Calu3 (cell line): ENCODE data around the gene CCDC171. TPM values are rescaled to one million over a fixed set of nuclear protein-coding genes. Genes with fewer than 3 reads are reported as not detected.
"Not testable (repeated sequence)": the region's sequence is repeated elsewhere in the genome, so short reads cannot be mapped to it uniquely, and the experiment has no call there.

Source experiments
- BruUV-seq: library from RNA; stranded (reverse); fragments of 400-500 nt; replicated peaks from 2 replicates; lab custom pipeline; 2021; lab: Mats Ljungman, UMichigan
- CTCF ChIA-PET: fragments of 300-600 bp; sonication (Branson Sonifier 250); formaldehyde crosslinking; loops from one replicate; lab custom pipeline; 2022; ENCODE audit warnings: antibody characterized with exemption; lab: Charles Lee
- DNase-seq: peaks from one replicate; pipeline ENCODE4 v3.0.0; 2022
- H3K27ac Mint-ChIP-seq: one replicate; pipeline ENCODE4 v1.8.0; 2022; ENCODE audit warnings: mixed read lengths; ENCODE audit not compliant: unreplicated experiment
- H3K27me3 Mint-ChIP-seq: one replicate; pipeline ENCODE4 v1.8.0; 2022; ENCODE audit warnings: mixed read lengths; ENCODE audit not compliant: unreplicated experiment
- H3K36me3 Mint-ChIP-seq: one replicate; pipeline ENCODE4 v1.8.0; 2022; ENCODE audit warnings: mild to moderate bottlenecking, moderate library complexity, mixed read lengths; ENCODE audit not compliant: insufficient read depth, unreplicated experiment
- H3K4me1 Mint-ChIP-seq: one replicate; pipeline ENCODE4 v1.8.0; 2022; ENCODE audit warnings: mild to moderate bottlenecking, low read depth, mixed read lengths; ENCODE audit not compliant: unreplicated experiment
- H3K4me3 Mint-ChIP-seq: one replicate; pipeline ENCODE4 v1.8.0; 2022; ENCODE audit warnings: mild to moderate bottlenecking, low read depth, moderate library complexity, mixed read lengths; ENCODE audit not compliant: unreplicated experiment
- H3K9me3 Mint-ChIP-seq: one replicate; pipeline ENCODE4 v1.8.0; 2022; ENCODE audit warnings: low read depth, mixed read lengths; ENCODE audit not compliant: unreplicated experiment
- CTCF ChIP-seq: fragments of 200-600 bp; IDR thresholded peaks from one replicate; pipeline ENCODE4 v1.8.0; 2022; ENCODE audit warnings: antibody characterized with exemption; ENCODE audit not compliant: unreplicated experiment
- intact Hi-C: fragments of 100-400 bp; cut with micrococcal nuclease; formaldehyde crosslinking; loops from one replicate; pipeline ENCODE4 v1.10.0; 2022; ENCODE audit not compliant: unreplicated experiment
- total RNA-seq: library from RNA; stranded (reverse); gene quantifications from 2 replicates; pipeline ENCODE4 v1.2.3, GENCODE V29; 2022

The CCDC171 gene
- total RNA-seq, 1 experiment from 2014 or later = 2.1 TPM

- Mint-ChIP-seq H3K9me3 (no peaks in the 10 kb centered on the region), H3K36me3 (no peaks in the 10 kb centered on the region), H3K27ac (no peak overlapping the region), H3K4me3 (no peak overlapping the region), H3K27me3 (no peaks in the 10 kb centered on the region), H3K4me1 (no peaks in the 10 kb centered on the region)
- BruUV-seq = no TSS peak
- CTCF ChIA-PET = no interaction called here
- DNase-seq = no peak
- intact Hi-C loops = no loop called here
- TF ChIP-seq CTCF = no peak
Observed at GRCh38 chr9:15584379-15584778, 31.5 kb downstream of the CCDC171 start.

- CTCF ChIA-PET = no interaction called here
- Mint-ChIP-seq H3K9me3 (no peaks in the 10 kb centered on the region), H3K27ac (no peak overlapping the region), H3K4me3 (no peak overlapping the region), H3K4me1 (no peaks in the 10 kb centered on the region), H3K27me3 (no peaks in the 10 kb centered on the region), H3K36me3 (no peaks in the 10 kb centered on the region)
- no peak for TF ChIP-seq CTCF
- BruUV-seq = no TSS peak
- no peak for DNase-seq
- intact Hi-C loops = no loop called here
Observed at GRCh38 chr9:15592317-15592716, 39.5 kb downstream of the CCDC171 start.

GRCh38 chr9:15592940-15593339 lies 40.1 kb downstream of the CCDC171 start:
- CTCF ChIA-PET, BruUV-seq, DNase-seq, H3K27me3 Mint-ChIP-seq, H3K36me3 Mint-ChIP-seq, intact Hi-C loops, H3K27ac Mint-ChIP-seq, H3K9me3 Mint-ChIP-seq, H3K4me3 Mint-ChIP-seq, H3K4me1 Mint-ChIP-seq: not testable (repeated sequence)

- BruUV-seq, H3K27ac Mint-ChIP-seq, H3K9me3 Mint-ChIP-seq, DNase-seq, H3K4me3 Mint-ChIP-seq, intact Hi-C loops, H3K36me3 Mint-ChIP-seq, H3K4me1 Mint-ChIP-seq, CTCF ChIA-PET, H3K27me3 Mint-ChIP-seq: not testable (repeated sequence)
Observed at GRCh38 chr9:15600666-15601330, 48.0 kb downstream of the CCDC171 start.

- Mint-ChIP-seq H3K27ac (no peak overlapping the region), H3K9me3 (no peaks in the 10 kb centered on the region), H3K4me3 (no peak overlapping the region), H3K27me3 (no peaks in the 10 kb centered on the region), H3K36me3 (no peaks in the 10 kb centered on the region), H3K4me1 (no peaks in the 10 kb centered on the region)
- BruUV-seq = no TSS peak
- peak; percentile 11 for DNase-seq
- CTCF ChIA-PET = interaction anchor here (0.6 kb wide), 1 partner anchor 55 kb away, joined by 4 read pairs; no protein-coding TSS in a partner anchor
- intact Hi-C loops = loop anchor here (2.0 to 5.0 kb wide), 5 partner anchors 94 to 395 kb away; no protein-coding TSS in a partner anchor
- TF ChIP-seq CTCF = peak; percentile 33
Observed at GRCh38 chr9:15606643-15607472, 54.0 kb downstream of the CCDC171 start.
